Prostate gland (tissue), 2 donors: Measurements from ENCODE around the gene PUS1.
"Not testable (repeated sequence)": the region's sequence is repeated elsewhere in the genome, so short reads cannot be mapped to it uniquely, and the experiment has no call there.

Experiments used
- POLR2A ChIP-seq: fragments of 450-650 bp; IDR thresholded peaks from one replicate; pipeline ENCODE4 v1.6.1; 2016; ENCODE audit warnings: antibody characterized with exemption, mild to moderate bottlenecking
- POLR2AphosphoS5 ChIP-seq: sonication (generic); formaldehyde crosslinking; IDR thresholded peaks from one replicate; pipeline ENCODE4 v1.6.1; 2017; ENCODE audit warnings: antibody characterized with exemption
- TF ChIP-seq, protein P1 (sequence below), 4 experiments: fragments of 200-600 bp in 2 of 4; fragments of 450-650 bp in 2 of 4; sonication (generic) in 2 of 4; IDR thresholded peaks; 1 replicate in 3 of 4; 2 replicates in 1 of 4; pipeline ENCODE4 v1.5.1; 2016 to 2019; ENCODE audit warnings: antibody characterized with exemption in 4 of 4, mild to moderate bottlenecking in 2 of 4, moderate library complexity in 2 of 4

DNA sequence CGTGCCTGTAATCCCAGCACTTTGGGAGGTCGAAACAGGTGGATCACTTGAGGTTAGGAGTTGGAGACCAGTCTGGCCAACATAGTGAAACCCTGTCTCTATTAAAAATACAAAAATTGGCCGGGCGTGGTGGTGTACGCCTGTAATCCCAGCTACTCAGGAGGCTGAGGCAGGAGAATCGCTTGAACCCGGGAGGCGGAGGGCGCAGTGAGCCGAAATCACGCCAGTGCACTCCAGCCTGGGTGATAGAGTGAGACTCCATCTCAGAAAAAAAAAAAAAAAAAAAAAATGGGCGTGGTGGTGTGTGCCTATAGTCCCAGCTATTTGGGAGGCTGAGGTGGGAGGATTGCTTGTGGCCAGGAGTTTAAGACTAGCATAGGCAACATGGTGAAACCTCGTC, 25.4 kb downstream of the PUS1 start:
- TF ChIP-seq, protein P1, sequence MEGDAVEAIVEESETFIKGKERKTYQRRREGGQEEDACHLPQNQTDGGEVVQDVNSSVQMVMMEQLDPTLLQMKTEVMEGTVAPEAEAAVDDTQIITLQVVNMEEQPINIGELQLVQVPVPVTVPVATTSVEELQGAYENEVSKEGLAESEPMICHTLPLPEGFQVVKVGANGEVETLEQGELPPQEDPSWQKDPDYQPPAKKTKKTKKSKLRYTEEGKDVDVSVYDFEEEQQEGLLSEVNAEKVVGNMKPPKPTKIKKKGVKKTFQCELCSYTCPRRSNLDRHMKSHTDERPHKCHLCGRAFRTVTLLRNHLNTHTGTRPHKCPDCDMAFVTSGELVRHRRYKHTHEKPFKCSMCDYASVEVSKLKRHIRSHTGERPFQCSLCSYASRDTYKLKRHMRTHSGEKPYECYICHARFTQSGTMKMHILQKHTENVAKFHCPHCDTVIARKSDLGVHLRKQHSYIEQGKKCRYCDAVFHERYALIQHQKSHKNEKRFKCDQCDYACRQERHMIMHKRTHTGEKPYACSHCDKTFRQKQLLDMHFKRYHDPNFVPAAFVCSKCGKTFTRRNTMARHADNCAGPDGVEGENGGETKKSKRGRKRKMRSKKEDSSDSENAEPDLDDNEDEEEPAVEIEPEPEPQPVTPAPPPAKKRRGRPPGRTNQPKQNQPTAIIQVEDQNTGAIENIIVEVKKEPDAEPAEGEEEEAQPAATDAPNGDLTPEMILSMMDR (IDR thresholded peaks at IDR 0.05), result not testable (repeated sequence)
- TF ChIP-seq POLR2A, POLR2AphosphoS5: not testable (repeated sequence)
